Small intestine (tissue), 7 donors: ENCODE measurements around the gene PHACTR1. TPM values are rescaled to one million over a fixed set of nuclear protein-coding genes. Genes with fewer than 3 reads are reported as not detected.
A peak's percentile ranks its signal among the peaks of the same experiment; 100 is the strongest.
"Not testable (repeated sequence)": the region's sequence is repeated elsewhere in the genome, so short reads cannot be mapped to it uniquely, and the experiment has no call there.

Source experiments
- DNase-seq, 2 donors: peaks; one replicate each; pipeline versions ENCODE4 v3.0.0 to v3.0.0-alpha.2; 2013
- FAIRE-seq: peaks from 2 replicates; lab custom pipeline; 2012; peaks lifted over from hg19 to GRCh38; lab: Jason Lieb, UNC
- H3K27ac ChIP-seq, 3 donors: one replicate each; pipeline ENCODE4 v1.5.1; 2013; ENCODE audit warnings: low read length in 2 of 3, mild to moderate bottlenecking in 2 of 3, control low read depth in 1 of 3, inconsistent platforms in 1 of 3, low read depth in 1 of 3, moderate library complexity in 1 of 3
- H3K27me3 ChIP-seq, 3 donors: one replicate each; pipeline ENCODE4 v1.6.1; 2013; ENCODE audit warnings: low read length in 3 of 3, inconsistent platforms in 1 of 3; ENCODE audit not compliant: control insufficient read depth in 3 of 3, insufficient read depth in 3 of 3
- H3K36me3 ChIP-seq, 3 donors: one replicate each; pipeline ENCODE4 v1.6.1; 2013; ENCODE audit warnings: low read length in 3 of 3, inconsistent platforms in 1 of 3, low read depth in 1 of 3, mild to moderate bottlenecking in 1 of 3, moderate library complexity in 1 of 3; ENCODE audit not compliant: control insufficient read depth in 3 of 3, insufficient read depth in 2 of 3
- H3K4me1 ChIP-seq, 3 donors: one replicate each; pipeline ENCODE4 v1.6.1; 2013; ENCODE audit warnings: low read length in 2 of 3, inconsistent platforms in 1 of 3, low read depth in 1 of 3, mild to moderate bottlenecking in 1 of 3, moderate library complexity in 1 of 3; ENCODE audit not compliant: control insufficient read depth in 3 of 3, insufficient read depth in 2 of 3
- H3K4me3 ChIP-seq, 3 donors: one replicate each; pipeline ENCODE4 v1.5.1; 2013; ENCODE audit warnings: low read length in 3 of 3, control low read depth in 1 of 3, inconsistent platforms in 1 of 3, low read depth in 1 of 3, mild to moderate bottlenecking in 1 of 3, moderate library complexity in 1 of 3
- H3K9me3 ChIP-seq, 2 donors: one replicate each; pipeline ENCODE4 v1.6.1; 2013; ENCODE audit warnings: low read depth in 1 of 2, low read length in 1 of 2; ENCODE audit not compliant: control insufficient read depth in 2 of 2, insufficient read depth in 1 of 2
- WGBS, 3 donors: extraction: QIAGEN DNeasy Blood & Tissue Kit; methylation state at CpG; one replicate each; pipeline ENCODE4 v1.1.7; 2013; 5-methylcytosine and 5-hydroxymethylcytosine counted together
- polyA plus RNA-seq, 4 donors: library from polyadenylated mRNA; stranded (reverse) in 3 of 4; unstranded in 1 of 4; fragments of 200-250 nt in 3 of 4; fragments of 120-200 nt in 1 of 4; gene quantifications; one replicate each; pipeline versions ENCODE4 v1.2.1 to v1.2.3, GENCODE V29; 2013
- donor health status: healthy with polysubstance abuse.
- donor health status: control.
- donor health status: control.
- donor health status: Bipolar disorder and iron deficiency.
- donor health status: healthy.

The PHACTR1 gene
- polyA plus RNA-seq, 4 donors: 0.67 to 3.8 (median 1.8) TPM

GRCh38 chr6:12751694-12752325 is 35.2 kb downstream of the PHACTR1 start:
- FAIRE-seq (no peak), DNase-seq (peak; percentile 33 to 65)
- H3K9me3 ChIP-seq: no peaks in the 10 kb centered on the region
- H3K4me3 ChIP-seq: no peak overlapping the region
- H3K4me1 ChIP-seq: peaks cover 0 to 4% (median 0%) of the 10 kb centered on the region in 3 donors
- H3K36me3 ChIP-seq: no peaks in the 10 kb centered on the region
- WGBS, 3 donors: 33 to 50% (median 41%) methylated on average over 10 of the region's 10 CpGs
- peaks cover 3 to 23% (median 16%) of the 10 kb centered on the region in 3 donors for H3K27me3 ChIP-seq
- H3K27ac ChIP-seq: no peak overlapping the region

- no peak for DNase-seq
- no peak for FAIRE-seq
- Histone ChIP-seq H3K4me3 (no peak overlapping the region), H3K27me3 (peaks cover 3 to 21% (median 16%) of the 10 kb centered on the region in 3 donors), H3K9me3 (no peaks in the 10 kb centered on the region), H3K27ac (no peak overlapping the region), H3K4me1 (peaks cover 0 to 4% (median 0%) of the 10 kb centered on the region in 3 donors), H3K36me3 (no peaks in the 10 kb centered on the region)
- WGBS, 3 donors: 66 to 70% (median 67%) methylated on average over 2 of the region's 2 CpGs
Observed at GRCh38 chr6:12753036-12753435, 36.5 kb downstream of the PHACTR1 start.

DNA sequence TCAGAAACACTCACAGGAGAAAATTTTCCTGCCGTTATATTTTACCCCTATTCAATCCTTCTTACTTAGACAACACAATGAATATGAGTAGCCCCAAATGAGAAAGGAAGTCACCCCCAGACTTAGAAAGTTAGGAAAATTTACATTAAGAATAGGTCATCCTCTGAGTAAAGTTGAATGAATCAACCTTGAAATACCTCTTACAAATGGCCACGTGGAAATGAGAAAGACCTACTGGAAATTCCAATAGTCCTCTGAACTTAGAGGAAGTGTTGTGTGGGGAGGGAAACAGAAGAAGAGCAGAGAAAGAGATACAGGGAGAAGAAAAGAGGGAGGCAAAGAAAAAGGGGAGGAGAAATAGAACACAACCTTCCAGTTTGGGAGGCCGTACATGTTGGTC is 43.7 kb downstream of the PHACTR1 start:
- H3K36me3 ChIP-seq: no peaks in the 10 kb centered on the region
- 76 to 86% (median 76%) methylated on average over 3 of the region's 3 CpGs for WGBS, 3 donors
- H3K4me1 ChIP-seq: no peaks in the 10 kb centered on the region
- H3K27me3 ChIP-seq: peaks cover 0 to 5% (median 0%) of the 10 kb centered on the region in 3 donors
- no peak for DNase-seq
- H3K9me3 ChIP-seq: no peaks in the 10 kb centered on the region
- H3K4me3 ChIP-seq: no peak overlapping the region
- H3K27ac ChIP-seq: no peak overlapping the region
- FAIRE-seq: no peak

DNA sequence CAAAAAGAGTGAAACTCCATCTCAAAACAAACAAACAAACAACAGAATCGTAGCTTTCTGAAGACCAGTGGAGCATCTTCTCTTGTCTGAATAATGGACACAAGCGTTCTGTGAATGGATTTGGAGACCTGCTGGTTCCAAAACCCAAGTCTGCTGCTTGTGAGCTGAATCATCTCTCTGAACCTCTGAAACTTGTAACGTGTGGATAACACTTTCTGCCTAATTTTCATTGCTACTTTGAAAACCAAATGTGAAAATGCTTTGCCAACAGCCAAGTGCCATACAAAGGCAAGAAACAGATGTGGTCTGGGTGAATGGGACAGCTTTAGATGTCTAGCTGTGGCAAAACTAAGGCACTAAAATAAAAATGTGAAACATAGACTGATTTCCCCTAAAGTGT is 44.3 kb downstream of the PHACTR1 start:
- peaks cover 0 to 5% (median 0%) of the 10 kb centered on the region in 3 donors for H3K27me3 ChIP-seq
- no peaks in the 10 kb centered on the region for H3K4me1 ChIP-seq
- FAIRE-seq: no peak
- H3K36me3 ChIP-seq: no peaks in the 10 kb centered on the region
- H3K4me3 ChIP-seq: no peak overlapping the region
- DNase-seq: no peak
- no peak overlapping the region for H3K27ac ChIP-seq
- WGBS, 3 donors: 67 to 72% (median 67%) methylated on average over 3 of the region's 3 CpGs
- no peaks in the 10 kb centered on the region for H3K9me3 ChIP-seq

GRCh38 chr6:12761376-12762115 is 45.0 kb downstream of the PHACTR1 start:
- 79 to 81% (median 79%) methylated on average over 9 of the region's 9 CpGs for WGBS, 3 donors
- FAIRE-seq: no peak
- no peaks in the 10 kb centered on the region for H3K9me3 ChIP-seq
- H3K27ac ChIP-seq: no peak overlapping the region
- no peak for DNase-seq
- H3K4me3 ChIP-seq: no peak overlapping the region
- H3K27me3 ChIP-seq: peaks cover 0 to 5% (median 0%) of the 10 kb centered on the region in 3 donors
- H3K4me1 ChIP-seq: no peaks in the 10 kb centered on the region
- H3K36me3 ChIP-seq: no peaks in the 10 kb centered on the region

- H3K4me3 ChIP-seq, H3K9me3 ChIP-seq, H3K36me3 ChIP-seq, H3K27ac ChIP-seq, FAIRE-seq, H3K27me3 ChIP-seq, DNase-seq, H3K4me1 ChIP-seq: not testable (repeated sequence)
- 84 to 91% (median 85%) methylated on average over 12 of the region's 12 CpGs for WGBS, 3 donors
Observed at GRCh38 chr6:12762731-12763434, 46.3 kb downstream of the PHACTR1 start.

DNA sequence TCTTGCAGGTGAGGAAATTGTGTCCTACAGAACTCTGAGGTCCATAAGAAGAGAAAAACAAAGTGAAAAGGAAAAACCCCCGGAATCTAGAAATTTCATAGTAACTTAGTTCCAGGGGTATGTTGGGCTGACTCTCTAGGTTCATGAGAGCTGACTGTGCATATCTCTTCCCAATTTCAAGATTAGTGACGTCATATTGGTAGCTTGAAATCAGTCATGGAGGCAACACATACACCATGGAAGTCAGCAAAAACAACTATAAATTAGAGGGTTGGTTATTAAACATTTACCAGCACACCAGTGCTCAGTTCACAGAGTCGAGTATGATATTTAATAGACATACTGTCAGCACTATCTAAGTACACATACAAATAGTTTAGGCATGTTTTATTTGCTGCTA is 49.8 kb downstream of the PHACTR1 start:
- Histone ChIP-seq H3K4me3 (no peak overlapping the region), H3K27ac (no peak overlapping the region), H3K9me3 (no peaks in the 10 kb centered on the region), H3K4me1 (no peaks in the 10 kb centered on the region), H3K36me3 (no peaks in the 10 kb centered on the region), H3K27me3 (peaks cover 0 to 5% (median 0%) of the 10 kb centered on the region in 3 donors)
- WGBS, 3 donors: 69 to 81% (median 75%) methylated on average over 3 of the region's 3 CpGs
- no peak for DNase-seq
- no peak for FAIRE-seq

DNA sequence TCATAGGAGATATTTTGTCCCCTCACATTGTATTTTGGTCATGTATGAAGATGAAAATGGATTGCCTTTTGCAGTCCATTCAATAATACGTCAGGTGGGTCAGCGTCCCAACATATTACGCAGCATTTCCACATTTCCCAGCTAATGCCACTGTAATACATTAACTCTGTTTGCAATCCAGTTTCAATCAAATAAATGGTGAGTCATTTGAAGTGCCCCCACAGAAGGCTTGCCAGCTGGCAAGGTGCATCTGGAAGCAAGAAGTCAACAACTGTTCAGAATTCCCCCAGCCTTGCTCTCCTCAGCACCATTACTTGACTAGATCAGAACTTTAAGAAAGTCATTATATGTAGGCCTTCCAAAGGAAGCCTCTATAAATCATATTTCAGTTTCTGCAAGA is 50.4 kb downstream of the PHACTR1 start:
- WGBS, 3 donors: 91 to 93% (median 92%) methylated on average over 3 of the region's 3 CpGs
- H3K4me3 ChIP-seq: no peak overlapping the region
- no peak for FAIRE-seq
- no peaks in the 10 kb centered on the region for H3K9me3 ChIP-seq
- DNase-seq: no peak
- H3K4me1 ChIP-seq: no peaks in the 10 kb centered on the region
- H3K27ac ChIP-seq: no peak overlapping the region
- no peaks in the 10 kb centered on the region for H3K36me3 ChIP-seq
- H3K27me3 ChIP-seq: peaks cover 0 to 3% (median 0%) of the 10 kb centered on the region in 3 donors
